GM12878 (cell line): ENCODE results near the gene ULK4.

ENCODE experiments used
- JUNB ChIP-seq: IDR thresholded peaks from 2 replicates; pipeline ENCODE4 v1.6.1; 2016; ENCODE audit warnings: antibody characterized with exemption, mild to moderate bottlenecking
- PBX3 ChIP-seq: IDR thresholded peaks from 2 replicates; pipeline ENCODE4 v1.6.1; 2011; ENCODE audit warnings: mild to moderate bottlenecking, low read depth, low read length, moderate library complexity; ENCODE audit not compliant: insufficient replicate concordance

GRCh38 chr3:41369838-41370237, 592.1 kb downstream of the ULK4 start:
- no peak for TF ChIP-seq PBX3
- TF ChIP-seq JUNB = no peak
